SHP77 treated with DMSO at 0.1 percent for 48 hours (cell line): ENCODE results near the gene ATP6V0D1.
A peak's percentile ranks its signal among the peaks of the same experiment; 100 is the strongest.

ENCODE experiments used
- DNase-seq: peaks from one replicate; lab custom pipeline; 2025; lab: John Stamatoyannopoulos, UW

Gene ATP6V0D1

DNA sequence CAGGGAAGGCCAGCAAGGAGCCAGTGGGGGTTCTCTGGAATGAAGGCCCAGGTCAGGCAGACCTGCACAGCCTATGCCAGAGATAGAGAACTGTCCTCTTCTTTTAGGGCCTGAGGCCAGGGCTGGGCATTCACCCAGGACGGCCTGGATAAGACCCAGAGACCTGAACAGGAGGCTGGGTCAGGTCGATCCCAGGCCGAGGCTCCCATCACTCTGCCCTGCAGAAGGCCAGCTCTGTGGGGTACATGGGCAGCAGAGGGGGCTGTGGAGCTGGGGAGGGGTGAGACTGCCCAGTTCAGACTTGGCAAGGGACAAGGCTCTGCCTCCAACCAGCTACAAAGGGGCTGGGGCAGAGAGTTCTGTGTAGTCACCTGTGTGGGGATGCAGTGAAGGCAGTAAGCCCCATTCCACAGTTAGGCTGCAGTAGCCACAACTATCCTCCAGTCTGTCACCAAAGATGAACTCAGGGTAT, 35.5 kb downstream of the ATP6V0D1 start:
- DNase-seq: no peak

DNA sequence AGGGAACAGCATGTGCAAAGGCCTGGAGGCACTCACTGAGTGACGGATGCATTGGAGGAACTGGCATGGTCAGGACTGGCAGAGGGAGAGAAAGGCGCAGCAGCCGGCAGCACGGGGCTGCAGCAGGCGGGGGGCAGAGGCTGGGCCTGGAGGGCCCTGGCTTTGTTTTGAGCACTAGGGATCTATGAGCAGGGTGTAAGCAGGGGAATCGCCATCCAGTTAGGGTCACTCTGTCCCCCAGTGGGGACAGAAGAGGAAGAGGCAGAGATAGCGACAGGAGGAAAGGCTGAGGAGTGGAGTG, 35.9 kb downstream of the ATP6V0D1 start:
- no peak for DNase-seq

DNA sequence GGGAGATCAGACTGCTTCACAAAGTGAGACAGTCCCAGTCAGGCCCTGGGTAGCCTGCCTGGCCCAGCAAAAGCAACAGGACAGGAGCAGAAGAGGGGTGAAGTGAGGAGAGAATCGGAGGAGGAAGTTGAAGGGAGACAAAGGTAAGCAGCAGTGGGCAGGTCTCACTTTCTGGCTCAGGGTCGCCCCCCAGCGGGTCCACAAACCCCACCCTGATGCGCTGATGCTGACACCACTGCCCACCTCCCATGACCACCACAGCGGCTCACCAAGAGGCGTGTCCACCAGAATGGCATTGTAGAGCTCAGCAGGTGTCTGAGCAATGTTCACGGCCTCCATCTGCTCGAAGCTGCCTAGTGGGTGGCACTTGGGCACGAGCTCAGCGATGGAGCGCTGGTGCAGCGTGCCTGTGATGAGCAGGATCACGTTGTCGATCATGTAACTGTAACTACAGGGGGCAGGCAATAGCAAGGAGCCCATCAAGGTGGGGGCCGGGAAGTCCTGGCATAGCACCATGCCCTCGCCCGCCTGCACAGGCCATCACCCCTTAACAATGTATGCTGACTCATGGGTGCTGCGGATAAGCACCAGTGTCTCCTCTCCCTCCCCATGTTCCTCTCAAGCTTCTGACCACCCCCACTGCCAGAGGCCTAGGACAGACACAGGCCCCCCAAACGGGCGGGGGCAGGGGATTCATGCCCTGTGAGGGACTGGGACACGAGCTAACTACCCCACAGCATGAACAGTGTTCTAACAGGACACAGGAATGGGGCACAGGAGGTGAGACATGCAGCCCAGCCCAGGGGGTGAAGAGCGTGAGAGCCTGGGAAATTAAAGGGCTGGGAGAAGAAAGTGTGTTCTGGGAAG, 36.5 kb downstream of the ATP6V0D1 start:
- DNase-seq: no peak

DNA sequence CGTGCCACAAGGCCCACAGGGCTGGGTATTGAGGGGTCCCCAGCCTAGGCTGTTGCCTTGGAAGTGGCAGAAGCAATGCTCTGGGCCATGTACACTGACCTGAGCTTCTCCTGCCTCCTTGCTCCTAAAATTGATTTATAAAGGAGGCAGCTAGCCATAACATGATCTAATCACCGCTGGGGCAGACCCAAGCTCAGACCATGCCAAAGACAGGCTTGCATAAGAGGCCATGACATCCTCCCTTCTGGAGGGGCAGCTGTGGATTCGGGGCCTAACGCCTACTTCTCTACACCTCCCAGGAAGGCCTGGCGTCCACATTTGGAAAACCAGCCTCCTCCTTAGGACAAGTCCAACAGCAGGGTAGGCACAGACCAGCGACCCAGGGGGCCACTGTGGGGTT, 37.7 kb downstream of the ATP6V0D1 start:
- DNase-seq: no peak

DNA sequence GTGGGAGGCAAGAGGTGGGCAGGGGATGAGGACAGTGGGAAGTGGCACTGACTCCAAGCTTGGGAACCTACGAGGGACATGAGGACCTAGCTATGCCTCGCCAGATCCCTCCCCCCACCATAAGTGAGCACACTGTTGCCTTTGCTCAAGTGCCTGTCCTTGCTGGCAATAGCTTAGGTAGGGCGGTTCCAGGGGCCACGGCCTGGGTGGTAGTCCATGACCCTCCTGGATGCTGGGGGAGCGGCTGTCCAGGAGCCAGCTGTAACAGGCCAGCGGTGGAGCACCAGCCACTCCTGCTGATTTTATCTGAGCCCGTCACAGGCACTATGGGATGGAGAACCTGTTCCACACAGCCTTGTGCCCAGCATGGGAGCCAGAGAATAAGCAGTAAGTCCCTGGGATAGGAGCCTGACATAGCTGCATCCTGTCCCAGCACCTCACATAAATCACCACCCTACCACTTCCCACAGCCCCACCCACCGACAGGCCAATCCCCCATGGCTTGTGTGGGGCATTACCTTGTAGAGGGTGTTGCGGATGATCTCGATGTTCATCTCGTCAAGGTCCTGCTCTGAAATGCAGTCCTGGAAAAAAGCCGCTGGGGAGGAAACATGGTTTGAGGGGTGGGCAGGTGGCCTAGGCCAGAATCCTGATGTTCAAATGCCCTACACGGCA, 38.2 kb downstream of the ATP6V0D1 start:
- no peak for DNase-seq

DNA sequence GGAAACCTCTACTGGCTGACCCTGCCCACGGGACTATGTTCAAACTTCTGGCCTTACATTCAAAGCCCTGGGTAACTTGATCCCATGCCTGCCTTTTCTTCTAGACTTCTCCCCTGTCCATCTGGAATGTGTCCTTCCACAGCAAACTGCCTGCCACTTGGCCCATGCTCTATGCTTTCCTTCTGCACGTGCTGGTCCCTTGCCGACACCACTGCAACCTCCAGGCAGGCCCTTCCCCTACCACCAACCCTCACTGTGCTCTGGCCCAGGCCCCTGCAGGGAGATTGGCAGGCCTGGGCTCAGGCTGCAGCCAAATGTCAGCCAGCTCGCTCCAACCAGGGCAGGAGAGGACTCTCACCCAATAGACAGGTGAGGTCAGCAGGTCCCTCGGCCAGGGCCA, 39.0 kb downstream of the ATP6V0D1 start:
- DNase-seq: no peak

DNA sequence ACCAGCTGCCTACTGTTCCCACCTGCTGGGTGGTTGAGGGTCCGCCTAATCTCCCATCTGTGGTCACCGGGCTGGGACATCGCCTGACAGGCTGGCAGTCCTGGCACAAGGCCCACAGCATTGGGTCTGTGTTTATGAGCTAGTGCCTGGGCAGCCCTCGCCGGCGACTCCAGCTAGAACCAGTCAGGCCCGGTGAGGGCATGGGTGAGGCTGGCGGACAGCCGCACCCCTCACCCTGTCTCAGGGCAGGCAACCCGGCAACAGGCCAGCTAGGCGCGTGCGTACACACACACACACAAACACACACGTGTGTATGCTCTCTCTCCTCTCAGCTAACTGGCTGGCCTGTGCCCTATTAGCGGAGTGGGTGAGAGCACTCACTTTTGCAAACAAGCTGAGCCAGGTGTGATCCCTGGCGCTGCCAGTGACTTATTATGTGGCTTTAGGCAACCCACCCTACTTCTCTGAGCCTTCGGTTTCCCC, 39.6 kb downstream of the ATP6V0D1 start:
- DNase-seq: peak; percentile 54

DNA sequence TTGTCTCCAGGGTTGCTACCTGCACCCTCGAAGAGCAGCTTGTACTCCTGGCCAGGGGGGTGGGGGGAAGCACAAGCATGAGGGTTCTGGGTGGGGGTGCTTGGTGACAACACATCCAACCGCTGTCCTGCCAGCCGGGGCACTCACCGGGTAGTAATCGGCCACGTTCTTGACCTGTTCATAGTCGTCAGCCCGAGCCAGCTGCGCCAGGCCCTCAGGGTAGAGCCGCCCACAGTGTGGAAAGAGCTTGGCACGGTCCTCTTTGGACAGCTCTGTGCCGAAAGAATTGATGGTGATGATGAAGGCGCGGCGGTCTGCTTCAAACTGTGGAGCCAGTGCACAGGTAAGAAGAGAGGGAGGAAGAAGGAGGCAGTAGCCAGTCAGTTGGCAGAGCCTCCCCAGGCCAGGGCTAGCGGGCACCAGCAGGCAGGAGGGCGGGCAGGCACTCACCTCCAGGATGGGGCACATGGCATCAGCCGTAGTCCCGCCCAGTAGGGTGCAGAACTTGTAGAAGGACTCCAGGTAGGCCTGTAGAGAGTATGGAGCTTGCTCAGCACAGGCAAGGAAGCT, 42.0 kb downstream of the ATP6V0D1 start:
- no peak for DNase-seq

DNA sequence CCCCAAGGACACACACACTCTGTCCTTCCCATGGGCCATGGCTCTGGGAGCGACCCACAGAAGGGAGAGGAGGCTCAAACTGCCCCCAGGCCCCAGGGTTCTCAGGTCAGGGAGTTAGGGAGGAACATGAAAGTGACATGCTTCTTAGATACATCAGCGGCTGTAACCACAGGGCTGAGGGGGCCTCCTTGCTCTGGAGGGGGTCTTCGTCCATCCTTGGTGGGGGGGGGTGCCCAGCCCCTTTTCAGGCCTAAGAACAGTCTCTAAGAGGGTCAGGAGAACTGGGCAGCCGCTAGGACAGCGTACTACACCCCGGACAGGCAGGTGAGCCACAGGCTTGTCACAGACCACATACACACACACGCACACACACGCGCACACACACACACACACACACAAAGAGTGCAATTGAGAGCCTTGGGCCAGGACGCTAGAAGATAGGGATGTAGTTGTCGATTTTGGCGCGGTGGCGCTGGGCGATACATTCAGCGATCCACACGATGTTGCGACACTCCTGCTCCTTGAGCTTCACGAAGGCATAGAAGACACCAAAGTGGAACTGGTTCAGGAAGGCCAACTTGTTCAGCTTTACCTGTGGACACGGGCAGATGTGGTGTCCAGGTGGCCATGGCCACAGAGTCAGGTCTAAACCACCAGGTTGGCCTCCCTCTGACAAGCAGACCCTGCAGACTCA, 42.7 kb downstream of the ATP6V0D1 start:
- DNase-seq: no peak

DNA sequence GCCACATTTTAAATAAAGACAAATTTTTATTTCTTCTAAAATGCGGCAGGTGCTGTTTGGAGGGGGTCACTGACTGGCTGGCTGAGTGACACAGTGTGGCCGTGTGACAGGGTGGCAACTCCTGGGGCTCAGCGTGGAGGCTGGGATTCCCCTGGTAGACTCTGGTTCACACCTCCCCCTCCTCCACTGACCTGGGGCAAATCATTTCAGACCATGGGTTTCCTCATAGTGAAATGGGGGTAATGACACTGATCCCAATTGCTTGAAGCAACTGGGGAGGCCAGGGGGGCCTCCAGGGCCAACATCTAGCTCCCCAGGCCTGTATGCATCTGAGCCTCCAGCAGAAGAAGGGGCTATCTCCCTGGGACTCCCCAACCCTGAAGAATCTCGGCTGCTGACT, 43.4 kb downstream of the ATP6V0D1 start:
- DNase-seq: no peak

DNA sequence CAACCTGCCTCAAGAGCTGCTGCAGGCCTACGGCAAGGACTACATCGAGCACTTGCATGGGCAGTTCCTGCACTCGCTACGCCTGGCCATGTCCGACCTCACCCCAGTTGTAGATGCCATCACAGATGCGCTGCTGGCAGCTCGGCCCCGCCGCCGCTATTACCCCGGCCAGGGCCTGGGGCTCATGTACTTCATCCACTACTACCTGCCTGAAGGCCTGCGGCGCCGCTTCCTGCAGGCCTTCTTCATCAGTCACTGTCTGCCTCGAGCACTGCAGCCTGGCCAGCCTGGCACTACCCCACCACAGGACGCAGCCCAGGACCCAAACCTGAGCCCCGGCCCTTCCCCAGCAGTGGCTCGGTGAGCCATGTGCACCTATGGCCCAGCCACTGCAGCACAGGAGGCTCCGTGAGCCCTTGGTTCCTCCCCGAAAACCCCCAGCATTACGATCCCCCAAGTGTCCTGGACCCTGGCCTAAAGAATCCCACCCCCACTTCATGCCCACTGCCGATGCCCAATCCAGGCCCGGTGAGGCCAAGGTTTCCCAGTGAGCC, 44.2 kb downstream of the ATP6V0D1 start:
- no peak for DNase-seq

DNA sequence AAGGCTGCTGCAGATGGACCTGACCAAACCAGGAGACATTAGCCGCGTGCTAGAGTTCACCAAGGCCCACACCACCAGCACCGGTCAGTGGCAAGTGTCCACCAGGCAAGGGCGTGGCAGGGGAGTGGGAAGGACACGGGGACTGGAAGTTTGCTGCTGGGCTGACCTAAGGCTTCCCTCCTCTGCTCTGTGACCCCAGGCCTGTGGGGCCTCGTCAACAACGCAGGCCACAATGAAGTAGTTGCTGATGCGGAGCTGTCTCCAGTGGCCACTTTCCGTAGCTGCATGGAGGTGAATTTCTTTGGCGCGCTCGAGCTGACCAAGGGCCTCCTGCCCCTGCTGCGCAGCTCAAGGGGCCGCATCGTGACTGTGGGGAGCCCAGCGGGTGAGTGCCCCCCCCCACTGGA, 45.2 kb downstream of the ATP6V0D1 start:
- no peak for DNase-seq

DNA sequence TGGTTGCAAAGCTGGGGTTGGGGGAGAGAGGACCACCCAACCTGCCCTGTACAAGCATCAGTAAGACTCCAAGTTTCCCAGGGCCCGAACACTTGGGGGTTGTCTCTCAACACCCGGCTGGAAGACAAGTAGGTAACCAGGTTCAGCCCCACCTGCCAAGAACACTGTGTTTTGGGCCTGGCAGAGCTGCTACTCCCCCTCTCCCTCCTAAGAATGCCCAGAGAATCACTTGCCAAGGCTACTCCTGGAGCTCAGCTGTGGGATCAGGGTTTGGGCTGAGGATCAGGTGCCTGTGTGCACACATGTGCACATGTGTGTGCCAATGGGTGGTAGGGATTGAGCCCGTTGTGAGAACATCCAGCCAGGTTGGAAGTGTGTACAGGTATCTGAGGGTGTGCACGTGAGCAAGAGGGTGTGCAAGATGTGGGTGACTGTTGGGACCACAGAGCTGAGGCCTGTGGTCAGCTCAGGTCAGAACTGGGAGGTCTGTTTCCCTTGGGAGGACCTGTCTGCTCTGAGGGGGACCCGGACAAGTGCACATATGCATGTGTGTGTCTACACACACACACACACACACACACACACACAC, 47.7 kb downstream of the ATP6V0D1 start:
- DNase-seq: no peak

DNA sequence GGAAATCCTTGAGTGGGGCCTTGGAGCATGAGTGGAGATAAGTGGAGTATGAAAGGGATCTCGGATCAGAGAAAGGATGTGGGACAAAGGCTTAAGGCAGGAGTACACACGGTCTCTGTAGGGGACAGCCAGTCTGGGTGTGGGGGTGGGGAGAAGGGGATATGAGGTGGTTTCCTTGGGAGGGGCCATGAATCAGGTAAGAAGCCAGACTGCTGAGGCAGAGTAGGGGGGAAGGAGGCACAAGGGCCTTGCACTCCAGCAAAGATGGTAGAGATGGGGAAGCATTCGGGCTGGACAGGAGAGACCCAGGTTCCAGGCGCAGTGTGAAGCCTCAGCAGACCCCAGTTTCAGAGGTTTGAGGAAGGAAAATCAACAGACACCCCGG, 48.5 kb downstream of the ATP6V0D1 start:
- no peak for DNase-seq

DNA sequence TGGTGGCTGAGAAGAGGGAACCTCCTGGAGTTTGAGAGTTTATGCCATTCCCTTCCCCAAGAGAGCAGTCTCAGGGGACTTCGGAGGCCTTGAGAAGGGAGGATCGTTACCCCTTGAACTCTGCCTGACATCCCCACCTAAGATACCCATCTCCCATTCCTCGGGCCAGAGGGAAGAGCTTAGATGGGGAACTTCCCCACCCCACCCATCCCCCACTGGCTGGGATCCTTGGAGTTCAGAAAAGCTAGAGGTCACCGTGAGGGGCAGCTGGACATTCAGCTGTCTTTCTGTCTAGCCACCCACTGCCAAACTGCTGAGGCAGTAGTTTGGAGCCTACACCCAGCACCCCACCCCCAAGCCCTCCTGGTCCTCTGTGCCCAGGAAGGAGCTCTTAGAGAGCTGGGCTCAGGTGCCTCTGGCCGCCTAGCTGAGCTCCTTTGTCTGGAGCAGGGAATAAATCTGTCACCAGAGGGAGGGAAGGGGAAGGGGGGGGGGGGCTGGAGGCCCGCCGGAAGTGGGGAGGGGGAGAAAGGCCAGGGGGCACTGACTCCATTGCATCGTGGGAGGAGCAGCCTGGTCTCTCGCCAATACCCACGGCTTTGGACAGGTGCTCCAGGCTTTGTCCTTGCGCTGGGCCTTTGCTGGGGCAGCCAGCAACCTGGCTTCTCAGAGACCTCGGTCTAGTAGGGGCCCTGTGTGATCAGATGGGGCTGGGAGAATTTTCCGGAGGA, 49.0 kb downstream of the ATP6V0D1 start:
- DNase-seq: no peak

DNA sequence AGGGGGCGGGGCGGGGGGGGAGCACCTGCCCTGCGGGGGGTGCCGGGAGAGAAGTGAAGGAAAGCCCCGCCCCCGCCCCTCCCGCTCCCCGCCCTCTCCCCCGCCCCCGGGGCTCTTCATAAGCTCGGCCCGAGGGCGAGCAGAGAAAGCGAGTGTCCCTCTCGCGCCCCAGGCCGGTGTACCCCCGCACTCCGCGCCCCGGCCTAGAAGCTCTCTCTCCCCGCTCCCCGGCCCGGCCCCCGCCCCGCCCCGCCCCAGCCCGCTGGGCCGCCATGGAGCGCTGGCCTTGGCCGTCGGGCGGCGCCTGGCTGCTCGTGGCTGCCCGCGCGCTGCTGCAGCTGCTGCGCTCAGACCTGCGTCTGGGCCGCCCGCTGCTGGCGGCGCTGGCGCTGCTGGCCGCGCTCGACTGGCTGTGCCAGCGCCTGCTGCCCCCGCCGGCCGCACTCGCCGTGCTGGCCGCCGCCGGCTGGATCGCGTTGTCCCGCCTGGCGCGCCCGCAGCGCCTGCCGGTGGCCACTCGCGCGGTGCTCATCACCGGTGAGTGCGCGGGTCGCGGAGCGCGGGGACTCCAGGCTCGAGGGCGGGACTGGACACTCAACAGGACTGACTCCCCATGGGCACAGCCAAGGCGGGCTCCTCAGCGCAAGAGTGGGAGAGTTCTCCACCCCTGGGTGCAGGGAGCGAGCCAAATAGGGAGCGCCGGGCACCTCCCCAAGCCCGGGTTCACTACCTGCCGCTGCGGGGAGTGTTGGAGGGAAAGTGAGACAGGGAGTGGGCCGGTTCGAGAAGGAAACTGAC, 49.8 kb downstream of the ATP6V0D1 start, which contains the start of gene HSD11B2:
Gene HSD11B2 (plus strand): TSS at position 145 of the 798 bp plus-strand sequence. CDS start 128 bp downstream, at position 273.
- no peak for DNase-seq

DNA sequence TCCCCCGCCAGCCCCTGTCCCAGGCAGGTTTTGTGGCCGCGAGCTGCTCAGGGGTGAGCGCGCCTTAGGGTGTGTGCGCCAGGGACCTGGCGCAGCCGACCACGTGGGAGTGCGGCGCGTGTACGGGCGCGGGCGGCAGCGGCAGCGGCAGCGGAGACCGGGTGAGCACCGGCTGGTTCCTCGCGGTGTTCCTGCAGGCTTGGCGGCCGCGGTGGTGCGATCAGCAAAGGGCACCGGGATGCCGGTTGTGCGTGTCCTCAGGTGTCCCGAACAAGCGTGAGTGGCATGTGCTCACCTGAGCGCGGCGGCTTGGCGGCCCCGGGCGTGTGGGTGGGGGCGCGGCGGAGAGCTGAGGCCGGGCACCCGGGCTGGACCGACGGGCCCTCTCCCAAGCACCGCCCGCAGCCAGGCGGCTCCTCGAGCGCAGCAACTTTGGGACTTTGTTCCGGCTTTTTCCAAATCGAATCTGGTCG, 50.4 kb downstream of the ATP6V0D1 start:
- no peak for DNase-seq

DNA sequence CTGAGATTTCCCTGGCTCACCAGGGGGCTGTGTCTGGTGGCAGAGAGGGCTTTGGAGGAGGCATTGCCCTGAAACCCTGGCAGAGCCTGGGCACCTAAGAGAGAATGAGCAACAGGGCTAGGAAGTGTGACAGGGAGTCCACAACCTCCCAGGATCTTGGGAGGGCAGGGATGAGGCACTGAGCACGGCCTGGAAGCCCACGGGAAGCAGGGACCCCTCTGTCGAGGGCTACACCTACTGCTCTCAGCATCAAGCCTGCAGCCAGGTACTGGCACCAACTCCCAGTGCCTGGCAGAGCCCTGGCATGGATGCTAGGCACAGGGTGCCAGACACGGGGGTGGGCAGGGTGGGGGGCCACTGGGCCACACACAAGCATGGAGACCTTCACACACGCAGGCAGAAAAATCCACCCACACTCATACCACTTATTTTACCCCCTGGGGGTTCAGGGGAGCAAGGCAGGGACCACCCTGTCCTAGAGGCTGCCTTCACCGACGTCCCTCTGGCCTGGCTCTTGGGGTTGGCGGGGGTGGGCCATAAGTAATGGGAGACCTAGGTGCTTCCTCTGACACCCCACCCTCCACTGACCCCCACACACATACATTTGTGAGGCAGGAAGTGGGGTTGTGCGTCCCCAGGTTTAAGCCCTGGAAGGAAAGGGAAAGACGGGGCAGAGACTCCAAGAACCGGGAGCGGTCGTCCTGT, 51.0 kb downstream of the ATP6V0D1 start:
- no peak for DNase-seq

DNA sequence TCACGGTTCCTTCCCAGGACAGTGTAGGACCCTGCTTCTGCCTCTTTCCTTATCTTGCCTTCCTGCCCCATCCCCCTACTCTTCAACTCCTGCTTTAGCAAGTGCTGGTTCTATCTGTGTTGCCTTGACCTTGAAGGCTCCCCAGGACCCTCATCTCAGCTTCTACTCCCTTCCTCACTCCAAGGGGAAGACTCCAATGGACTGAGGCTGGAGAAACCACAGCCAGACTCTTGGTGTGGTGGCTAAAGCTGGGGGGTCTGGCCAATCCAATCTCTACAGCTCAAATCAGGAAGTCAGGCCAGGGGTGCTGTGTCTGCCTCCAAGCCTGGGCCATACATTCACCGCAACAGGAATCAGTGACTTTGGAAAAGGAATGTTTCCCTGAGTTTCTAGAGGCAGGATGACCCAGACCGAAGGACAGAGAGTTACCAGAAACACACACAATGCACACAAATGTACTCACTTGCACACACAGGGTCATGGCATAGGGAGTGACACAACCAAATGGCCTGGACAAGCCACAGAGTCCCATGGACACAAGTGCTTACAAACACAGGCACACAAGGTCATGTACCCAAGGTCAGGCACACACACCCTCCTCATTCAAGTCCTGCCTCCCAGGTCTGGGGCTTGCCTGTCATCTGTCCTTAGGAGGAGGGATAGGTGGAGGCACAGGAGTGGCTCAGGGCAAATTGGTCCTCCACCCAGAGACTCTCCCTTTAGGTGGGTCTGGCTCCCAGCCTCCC, 51.7 kb downstream of the ATP6V0D1 start:
- no peak for DNase-seq
